T-helper 2 cell treated with Interferon-gamma antibody and Interleukin-4, amounts not matched to agents 5 μg/mL and 100 μg/mL, for 36 hours (primary cell): ENCODE measurements around the gene CRP.
"Not testable (repeated sequence)": the region's sequence is repeated elsewhere in the genome, so short reads cannot be mapped to it uniquely, and the experiment has no call there.

Source experiments
- DNase-seq: peaks from one replicate; pipeline ENCODE4 v3.0.0; 2021; ENCODE audit warnings: low spot score
- H3K27ac Mint-ChIP-seq: one replicate; pipeline ENCODE4 v1.8.0; 2021; ENCODE audit warnings: mild to moderate bottlenecking, mixed read lengths
- H3K27me3 Mint-ChIP-seq: one replicate; pipeline ENCODE4 v1.8.0; 2021; ENCODE audit warnings: low read depth, mixed read lengths
- H3K36me3 Mint-ChIP-seq: one replicate; pipeline ENCODE4 v1.8.0; 2021; ENCODE audit warnings: low read depth, mixed read lengths
- H3K4me1 Mint-ChIP-seq: one replicate; pipeline ENCODE4 v1.8.0; 2021; ENCODE audit warnings: low read depth, mixed read lengths
- H3K4me3 Mint-ChIP-seq: one replicate; pipeline ENCODE4 v1.8.0; 2022; ENCODE audit warnings: mild to moderate bottlenecking, moderate library complexity, mixed read lengths
- H3K9me3 Mint-ChIP-seq: one replicate; pipeline ENCODE4 v1.8.0; 2021; ENCODE audit warnings: mixed read lengths

The CRP gene, protein sequence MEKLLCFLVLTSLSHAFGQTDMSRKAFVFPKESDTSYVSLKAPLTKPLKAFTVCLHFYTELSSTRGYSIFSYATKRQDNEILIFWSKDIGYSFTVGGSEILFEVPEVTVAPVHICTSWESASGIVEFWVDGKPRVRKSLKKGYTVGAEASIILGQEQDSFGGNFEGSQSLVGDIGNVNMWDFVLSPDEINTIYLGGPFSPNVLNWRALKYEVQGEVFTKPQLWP

DNA sequence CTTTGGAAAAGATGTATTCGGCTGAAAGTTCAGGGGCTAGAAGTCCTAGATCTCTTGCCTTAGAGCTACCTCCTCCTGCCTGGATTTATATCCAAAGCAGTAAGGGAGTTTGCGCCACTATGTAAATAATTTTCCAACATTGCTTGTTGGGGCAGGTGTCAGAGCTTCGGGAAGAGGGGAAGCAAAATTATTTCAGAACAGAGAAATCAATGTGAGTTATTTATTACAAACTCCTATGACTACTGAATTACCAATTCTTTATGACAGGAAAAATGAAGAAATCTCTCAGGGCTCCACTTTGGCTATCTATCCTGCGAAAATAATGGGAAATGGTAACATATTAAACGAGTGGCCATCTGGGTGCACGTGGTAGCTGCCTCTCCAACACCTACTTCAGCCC is at the start of gene CRP:
Gene CRP, minus strand, starts transcription at position 61 of the 400 bp plus-strand sequence. CDS start 104 bp downstream, outside the sequence.
- no peak for DNase-seq
- Mint-ChIP-seq H3K27me3 (no peaks in the 10 kb centered on the region), H3K4me3 (no peak within 1 kb of the TSS), H3K36me3 (no peaks in the 10 kb centered on the region), H3K9me3 (peaks cover 15% of the 10 kb centered on the region), H3K27ac (no peak within 1 kb of the TSS), H3K4me1 (no peaks in the 10 kb centered on the region)

DNA sequence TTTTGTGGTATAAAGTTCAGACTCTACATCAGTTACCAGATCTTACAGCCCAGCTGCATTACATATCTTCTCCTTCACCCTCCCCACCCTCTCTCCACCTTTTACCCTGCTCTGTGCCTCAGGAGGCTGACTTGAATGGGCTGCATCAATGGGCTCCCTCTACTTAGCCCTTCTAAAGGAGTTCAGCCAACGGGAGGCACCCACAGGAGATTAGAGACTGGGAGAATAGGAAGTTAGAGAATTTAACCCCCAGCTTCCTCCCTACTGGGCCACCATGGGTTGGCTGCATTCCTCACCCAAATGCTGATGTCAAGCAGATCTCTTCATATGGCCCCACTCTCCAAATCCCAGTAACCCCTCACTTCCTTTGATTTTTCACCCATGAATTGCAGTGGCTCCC is 49.3 kb upstream of the CRP start:
- Mint-ChIP-seq H3K4me1 (no peaks in the 10 kb centered on the region), H3K27ac (no peak overlapping the region), H3K36me3 (no peaks in the 10 kb centered on the region), H3K4me3 (no peak overlapping the region), H3K27me3 (peaks cover 3% of the 10 kb centered on the region), H3K9me3 (no peaks in the 10 kb centered on the region)
- DNase-seq = no peak

DNA sequence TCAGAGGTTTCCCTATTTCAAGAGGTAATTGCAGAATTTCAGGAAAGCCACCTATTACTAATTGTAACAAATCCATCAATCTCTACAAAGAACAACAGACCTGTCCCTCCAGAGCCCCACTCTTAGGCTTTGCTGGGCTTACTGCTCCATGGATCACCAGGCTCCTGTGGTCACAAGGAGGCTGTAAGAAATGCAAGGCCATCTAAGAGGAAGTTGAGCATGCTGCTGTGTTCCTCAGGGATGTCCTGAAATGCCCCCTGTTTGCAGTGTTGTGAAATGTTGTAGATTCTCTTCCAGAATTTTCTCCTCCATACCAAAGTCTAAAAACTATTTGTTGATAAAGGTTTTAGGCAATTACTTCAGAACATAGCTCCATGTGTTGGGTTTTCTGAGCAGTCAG is 42.0 kb upstream of the CRP start:
- Mint-ChIP-seq H3K27me3 (peaks cover 3% of the 10 kb centered on the region), H3K9me3 (no peaks in the 10 kb centered on the region), H3K4me3 (no peak overlapping the region)

DNA sequence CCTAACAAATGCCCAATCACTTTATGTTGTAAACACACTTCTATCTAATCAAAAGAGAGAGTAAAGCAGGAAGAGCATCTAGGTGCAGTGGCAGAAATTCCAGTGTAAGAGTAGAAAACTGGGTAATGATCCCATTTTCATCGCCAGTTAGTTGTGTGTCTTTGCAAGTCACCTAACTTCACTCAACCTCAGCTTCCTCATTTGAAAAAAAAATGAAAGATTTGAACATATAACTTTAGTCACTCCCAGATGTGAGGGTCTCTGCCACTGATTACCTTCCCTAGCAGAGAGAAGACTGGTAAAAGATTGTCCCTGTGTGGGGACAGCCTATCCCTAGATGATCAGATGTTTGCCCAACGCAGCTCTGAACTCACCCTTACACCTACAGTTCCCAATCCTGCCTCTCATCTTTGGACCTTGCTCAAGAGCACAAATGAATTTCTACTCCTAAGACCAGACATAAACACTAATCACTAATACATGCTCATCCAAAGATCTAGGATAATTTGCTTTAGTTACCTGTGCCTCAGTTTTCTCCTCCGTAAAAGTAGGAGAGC is 41.1 kb upstream of the CRP start:
- no peak for DNase-seq
- Mint-ChIP-seq H3K4me3 (no peak overlapping the region), H3K9me3 (no peaks in the 10 kb centered on the region)

More for the DNA sequence above, 42.0 kb upstream of the CRP start:
- H3K36me3 Mint-ChIP-seq = no peaks in the 10 kb centered on the region
- no peak for DNase-seq
- peaks cover 1% of the 10 kb centered on the region for H3K4me1 Mint-ChIP-seq
- H3K27ac Mint-ChIP-seq = no peak overlapping the region

DNA sequence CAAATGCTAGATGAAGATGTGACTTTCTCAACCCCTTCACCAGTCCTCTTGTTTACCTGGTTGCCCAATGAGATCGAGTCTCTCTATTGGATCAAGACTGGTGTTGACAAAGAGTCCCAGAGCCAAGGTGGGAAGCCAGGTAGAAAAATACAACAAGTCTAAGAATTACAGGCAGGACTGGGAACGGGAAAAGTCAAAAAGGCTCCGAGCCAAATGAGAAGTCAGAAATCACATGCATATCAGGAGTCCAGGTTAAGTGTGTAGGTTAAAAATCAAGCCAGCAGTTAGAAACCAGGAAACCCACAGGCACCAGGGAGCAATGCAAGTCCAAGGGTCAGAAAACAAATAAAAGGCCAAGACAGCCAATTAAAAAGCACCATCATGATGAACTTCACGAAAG is 39.0 kb upstream of the CRP start:
- Mint-ChIP-seq H3K4me3 (no peak overlapping the region), H3K9me3 (no peaks in the 10 kb centered on the region)

More for the DNA sequence above, 41.1 kb upstream of the CRP start:
- Mint-ChIP-seq H3K27ac (no peak overlapping the region), H3K36me3 (no peaks in the 10 kb centered on the region), H3K4me1 (peaks cover 1% of the 10 kb centered on the region), H3K27me3 (no peaks in the 10 kb centered on the region)

DNA sequence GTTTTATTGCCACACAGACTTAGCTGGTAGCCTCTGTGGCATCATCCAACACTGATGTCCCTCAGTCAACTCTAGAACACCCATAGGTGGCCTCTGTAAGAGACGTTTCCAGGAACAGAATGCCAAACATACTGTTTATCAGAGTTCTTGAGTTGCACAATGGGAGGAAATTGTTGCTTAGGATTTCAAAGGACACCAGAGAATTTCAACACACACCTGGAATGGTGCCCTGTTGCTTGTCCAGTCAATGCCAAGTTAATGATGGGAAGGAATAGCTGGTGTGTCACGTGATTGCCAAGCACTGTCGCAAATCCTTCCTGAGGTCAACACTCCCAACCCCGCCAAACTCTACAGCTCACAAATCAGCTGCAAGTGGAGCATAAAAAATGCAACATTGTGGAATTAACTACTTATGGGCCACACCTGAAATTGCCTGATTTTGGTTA is 37.8 kb upstream of the CRP start:
- DNase-seq = no peak
- Mint-ChIP-seq H3K9me3 (no peaks in the 10 kb centered on the region), H3K36me3 (no peaks in the 10 kb centered on the region), H3K4me1 (peaks cover 1% of the 10 kb centered on the region), H3K4me3 (no peak overlapping the region), H3K27me3 (no peaks in the 10 kb centered on the region), H3K27ac (no peak overlapping the region)

More for the DNA sequence above, 39.0 kb upstream of the CRP start:
- H3K4me1 Mint-ChIP-seq = peaks cover 1% of the 10 kb centered on the region
- no peak for DNase-seq
- no peak overlapping the region for H3K27ac Mint-ChIP-seq
- no peaks in the 10 kb centered on the region for H3K27me3 Mint-ChIP-seq
- no peaks in the 10 kb centered on the region for H3K36me3 Mint-ChIP-seq

DNA sequence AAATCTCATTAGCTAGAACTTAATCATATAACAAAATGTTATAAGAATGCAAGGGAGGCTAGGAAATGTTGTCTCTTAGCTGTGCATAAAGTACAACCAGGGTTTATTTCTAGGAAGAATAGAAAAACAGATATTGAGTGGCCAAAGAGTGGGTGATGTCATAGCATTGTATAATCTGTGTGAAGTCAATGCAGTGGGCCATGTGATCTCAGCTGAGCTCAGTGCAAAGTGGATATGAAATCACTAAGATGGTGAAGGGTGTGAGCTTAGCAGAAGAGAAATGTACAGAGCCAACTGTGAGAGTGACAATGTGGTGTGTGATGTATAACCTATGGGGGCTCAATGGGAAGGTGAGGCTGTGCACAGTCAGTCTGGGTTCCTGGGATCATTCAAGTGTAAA is 36.6 kb upstream of the CRP start:
- H3K27me3 Mint-ChIP-seq = no peaks in the 10 kb centered on the region
- H3K9me3 Mint-ChIP-seq = no peaks in the 10 kb centered on the region
- no peak overlapping the region for H3K27ac Mint-ChIP-seq
- no peak for DNase-seq
- H3K4me3 Mint-ChIP-seq = no peak overlapping the region
- peaks cover 1% of the 10 kb centered on the region for H3K4me1 Mint-ChIP-seq
- H3K36me3 Mint-ChIP-seq = no peaks in the 10 kb centered on the region

DNA sequence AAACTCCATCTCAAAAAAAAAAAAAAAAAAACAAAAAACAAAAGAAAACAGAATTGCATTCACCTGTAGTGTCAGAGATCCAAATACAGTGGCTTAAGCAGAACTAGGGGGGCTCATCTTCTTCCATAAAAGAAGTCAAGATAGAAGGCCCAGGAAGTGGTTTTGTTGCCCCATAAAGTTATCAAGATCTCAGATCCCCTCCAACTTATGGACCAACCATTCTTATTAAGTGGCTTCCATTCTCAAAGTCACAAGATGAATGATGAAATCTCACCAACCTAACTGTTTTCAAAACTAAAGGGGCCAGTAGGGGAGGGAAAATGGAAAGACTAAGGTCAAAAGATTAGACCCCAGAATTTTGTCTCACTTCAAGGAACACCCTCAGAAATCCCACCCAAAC is 36.2 kb upstream of the CRP start:
- H3K27ac Mint-ChIP-seq = no peak overlapping the region
- no peaks in the 10 kb centered on the region for H3K27me3 Mint-ChIP-seq
- DNase-seq = no peak
- no peaks in the 10 kb centered on the region for H3K36me3 Mint-ChIP-seq
- H3K9me3 Mint-ChIP-seq = no peaks in the 10 kb centered on the region
- peaks cover 1% of the 10 kb centered on the region for H3K4me1 Mint-ChIP-seq
- no peak overlapping the region for H3K4me3 Mint-ChIP-seq

DNA sequence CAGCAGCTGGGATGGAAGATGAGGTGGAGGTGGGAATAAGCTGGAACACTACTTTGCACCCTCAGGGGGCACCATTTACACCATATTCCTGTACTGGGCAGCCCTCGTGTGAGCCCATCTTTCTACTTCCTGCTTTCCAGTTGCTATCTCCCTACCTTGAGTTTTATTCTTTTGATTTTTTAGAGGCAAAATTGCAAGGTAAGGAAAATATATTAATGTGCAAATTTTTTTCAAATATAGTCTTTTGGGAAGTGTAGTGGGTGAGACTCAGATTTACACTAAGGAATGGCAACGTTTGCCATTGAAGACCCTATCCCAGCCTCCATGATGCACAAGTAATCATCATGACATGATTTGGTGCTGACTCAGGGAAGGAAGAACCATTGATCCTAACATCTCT is 35.2 kb upstream of the CRP start:
- no peak for DNase-seq
- H3K4me1 Mint-ChIP-seq = peaks cover 1% of the 10 kb centered on the region
- no peaks in the 10 kb centered on the region for H3K36me3 Mint-ChIP-seq
- no peak overlapping the region for H3K4me3 Mint-ChIP-seq
- H3K27me3 Mint-ChIP-seq = no peaks in the 10 kb centered on the region
- H3K27ac Mint-ChIP-seq = no peak overlapping the region
- H3K9me3 Mint-ChIP-seq = no peaks in the 10 kb centered on the region

DNA sequence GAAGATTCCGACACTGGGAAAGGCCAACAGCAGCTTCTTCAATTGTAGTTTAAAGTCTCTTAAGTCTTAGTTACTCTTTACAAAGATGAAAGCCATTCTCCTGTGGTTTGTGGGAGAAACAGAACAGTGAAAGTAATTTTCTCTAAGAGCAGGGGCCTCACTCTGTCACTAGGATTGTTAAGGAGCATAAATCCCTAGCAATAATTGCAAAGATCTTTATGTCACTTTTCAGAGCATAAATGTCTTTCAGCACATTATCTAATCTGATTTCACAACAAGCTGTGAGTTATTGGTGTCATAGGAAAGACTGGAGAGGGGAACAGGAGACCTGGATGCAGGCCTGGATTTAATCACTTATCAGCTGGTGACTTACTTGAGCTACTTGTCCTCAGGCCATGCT is 34.0 kb upstream of the CRP start:
- Mint-ChIP-seq H3K9me3 (no peaks in the 10 kb centered on the region), H3K27me3 (peaks cover 2% of the 10 kb centered on the region), H3K36me3 (no peaks in the 10 kb centered on the region), H3K4me1 (peaks cover 1% of the 10 kb centered on the region), H3K27ac (no peak overlapping the region), H3K4me3 (no peak overlapping the region)
- DNase-seq = no peak

DNA sequence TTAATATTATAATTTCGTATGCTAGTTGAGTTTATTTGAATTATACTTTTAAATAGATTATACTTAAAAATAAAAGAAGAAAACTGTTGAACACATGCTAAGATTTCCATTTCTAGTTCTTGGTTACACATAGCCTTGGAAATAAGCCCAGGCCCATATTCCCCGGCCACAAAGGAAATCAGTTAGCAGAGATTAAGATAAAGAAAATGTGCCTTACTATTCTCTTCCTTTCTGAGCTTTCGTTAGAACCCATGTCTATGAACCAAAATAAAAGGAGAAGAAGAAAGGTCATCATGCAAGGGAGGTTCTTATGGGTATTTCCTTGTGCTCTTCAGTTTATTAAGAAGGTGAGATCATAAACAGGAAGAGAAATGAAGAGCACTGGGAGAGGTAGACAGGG is 32.3 kb upstream of the CRP start:
- Mint-ChIP-seq H3K9me3 (no peaks in the 10 kb centered on the region), H3K4me3 (no peak overlapping the region), H3K4me1 (no peaks in the 10 kb centered on the region), H3K27ac (no peak overlapping the region), H3K36me3 (no peaks in the 10 kb centered on the region), H3K27me3 (peaks cover 2% of the 10 kb centered on the region)
- no peak for DNase-seq

DNA sequence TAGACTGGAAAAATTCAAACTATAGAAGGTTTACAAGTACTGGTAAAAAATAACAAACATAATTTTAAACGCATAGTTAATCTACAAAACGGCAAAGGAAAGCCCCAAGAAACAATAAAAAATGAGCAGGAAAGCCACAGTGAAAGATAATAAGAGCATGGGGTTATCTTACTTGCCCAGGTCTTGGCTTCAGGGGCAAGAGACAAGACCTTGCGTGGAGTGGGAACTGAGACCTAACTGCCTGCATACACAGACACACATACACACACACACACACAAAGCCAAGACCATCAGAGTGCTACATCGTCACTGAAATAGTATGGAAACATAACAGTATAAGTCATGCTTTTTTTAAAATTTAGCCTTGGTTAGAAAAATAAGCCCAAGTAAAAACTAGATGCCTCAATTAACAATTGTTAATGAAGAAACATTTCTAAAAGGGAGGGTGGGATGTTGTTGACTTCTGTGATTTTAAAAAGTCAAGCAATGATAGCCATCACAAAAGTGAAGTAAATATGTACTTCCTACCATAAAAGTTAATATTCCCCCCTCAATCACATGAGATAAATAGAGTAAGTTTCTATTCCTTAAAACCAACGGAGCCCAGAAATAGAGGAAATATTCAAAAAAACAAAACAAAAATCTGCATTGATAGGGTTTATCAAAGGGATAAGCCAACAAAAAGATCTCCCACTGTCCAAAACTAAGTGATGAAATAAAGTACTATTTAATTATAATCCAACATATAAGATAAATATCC is 29.4 kb upstream of the CRP start:
- H3K27ac Mint-ChIP-seq = no peak overlapping the region
- H3K36me3 Mint-ChIP-seq = no peaks in the 10 kb centered on the region
- no peaks in the 10 kb centered on the region for H3K4me1 Mint-ChIP-seq
- no peak overlapping the region for H3K4me3 Mint-ChIP-seq
- no peak for DNase-seq
- H3K27me3 Mint-ChIP-seq = peaks cover 2% of the 10 kb centered on the region
- no peaks in the 10 kb centered on the region for H3K9me3 Mint-ChIP-seq

DNA sequence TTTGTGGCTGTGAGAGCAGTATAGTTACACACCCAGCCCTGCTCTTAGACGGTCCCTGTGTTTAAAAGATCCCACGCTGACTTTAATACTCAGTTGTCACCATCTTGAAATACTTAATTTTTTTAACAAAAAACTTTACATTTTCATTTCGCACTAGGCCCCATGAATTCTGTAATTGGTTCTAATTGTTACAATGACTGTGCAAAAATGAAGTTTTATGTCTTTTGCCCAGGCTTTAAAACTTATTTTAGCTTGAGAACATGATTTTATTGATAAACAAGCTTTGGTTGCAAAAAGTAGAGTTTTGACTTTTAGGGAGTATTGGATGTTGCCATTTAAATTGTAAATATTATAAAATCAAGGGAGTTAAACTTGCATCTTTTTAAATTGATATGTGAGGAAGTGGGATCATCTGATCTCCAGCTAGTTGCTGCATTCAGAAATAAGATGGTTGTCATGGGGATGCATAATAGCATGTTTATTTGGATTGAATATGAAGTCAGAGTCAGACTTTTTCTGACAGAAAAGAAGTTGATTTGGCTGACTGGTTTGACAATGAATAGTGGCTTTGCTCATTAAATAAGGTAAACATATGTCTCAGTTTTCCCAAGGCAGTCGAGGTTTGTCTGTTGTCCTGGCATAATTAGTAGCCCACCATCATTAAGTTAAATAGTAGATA is 23.0 kb upstream of the CRP start:
- no peaks in the 10 kb centered on the region for H3K4me1 Mint-ChIP-seq

DNA sequence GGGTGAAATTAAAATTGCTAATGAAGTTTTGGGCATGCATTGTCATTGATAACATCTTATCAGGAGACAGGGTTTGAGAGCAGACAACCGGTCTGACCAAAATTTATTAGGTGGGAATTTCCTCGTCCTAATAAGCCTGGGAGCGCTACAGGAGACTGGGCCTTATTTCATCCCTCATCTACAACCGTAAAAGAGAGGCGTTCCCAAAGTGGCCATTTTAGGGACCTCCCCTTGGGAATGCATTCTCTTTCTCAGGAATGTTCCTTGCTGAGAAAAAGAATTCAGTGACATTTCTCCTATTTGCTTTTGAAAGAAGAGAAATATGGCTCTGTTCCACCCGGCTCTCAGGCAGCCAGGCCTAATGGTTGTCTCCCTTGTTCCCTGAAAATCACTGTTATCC is 8.8 kb upstream of the CRP start:
- H3K4me1 Mint-ChIP-seq, H3K27ac Mint-ChIP-seq, H3K36me3 Mint-ChIP-seq, H3K27me3 Mint-ChIP-seq, H3K4me3 Mint-ChIP-seq, DNase-seq: not testable (repeated sequence)
- H3K9me3 Mint-ChIP-seq = peaks cover 30% of the 10 kb centered on the region

More for the DNA sequence above, 23.0 kb upstream of the CRP start:
- H3K9me3 Mint-ChIP-seq = no peaks in the 10 kb centered on the region
- no peak for DNase-seq
- H3K4me3 Mint-ChIP-seq = no peak overlapping the region
- H3K27me3 Mint-ChIP-seq = no peaks in the 10 kb centered on the region
- H3K27ac Mint-ChIP-seq = no peak overlapping the region
- no peaks in the 10 kb centered on the region for H3K36me3 Mint-ChIP-seq
